ENCODE data around the gene SBK2. TPM values are rescaled to one million over a fixed set of nuclear protein-coding genes. Genes with fewer than 3 reads are reported as not detected.

The SBK2 gene
- total RNA-seq, 1 experiment from 2014 or later, result not detected

GRCh38 chr19:55483706-55484592, 53.0 kb downstream of the SBK2 start:
- Mint-ChIP-seq H3K27ac (ENCODE audit: unreplicated experiment) (peak overlapping the region; percentile 73), H3K4me1 (ENCODE audit: low read depth, unreplicated experiment) (peaks cover 13% of the 10 kb centered on the region), H3K9me3 (ENCODE audit: unreplicated experiment) (no peaks in the 10 kb centered on the region), H3K36me3 (ENCODE audit: insufficient read depth, unreplicated experiment) (peaks cover 23% of the 10 kb centered on the region), H3K4me3 (ENCODE audit: unreplicated experiment) (peak overlapping the region; percentile 76), H3K27me3 (ENCODE audit: insufficient read depth, unreplicated experiment) (no peaks in the 10 kb centered on the region)
- no peak for TF ChIP-seq CTCF (IDR thresholded peaks at IDR 0.05; ENCODE audit: insufficient read depth in 1 of 2, low read depth in 1 of 2, low read length in 1 of 2, severe bottlenecking in 1 of 2, unreplicated experiment in 1 of 2)
- no peaks in the 10 kb centered on the region for H3K27me3 ChIP-seq (replicated peaks; ENCODE audit: control insufficient read depth, insufficient read depth, low read length)
- CTCF ChIA-PET, result interaction anchor here (0.9 to 2.6 kb wide), 3 partner anchors 16 to 22 kb away, joined by 4 to 19 read pairs (median 7); partner anchors contain the start of gene ISOC2
- intact Hi-C loops (cut with micrococcal nuclease; ENCODE audit: unreplicated experiment), result no loop called here
- POLR2A ChIA-PET, result interaction anchor here (0.6 to 1.2 kb wide), 5 partner anchors 8 to 1842 kb away, joined by 3 to 22 read pairs (median 7); partner anchors contain the start of genes ISOC2, UBE2S and ZNF628
- H3K4me3 ChIP-seq (ENCODE audit: low read depth, low read length), result peak overlapping the region; percentile 90
- no peaks in the 10 kb centered on the region for H3K9me3 ChIP-seq
- H3K4me1 ChIP-seq, result 0 out of 2 replicates have a peak, but pooled peaks cover 3% of the 10 kb centered on the region
- DNase-seq, result peak in 1 of 2 experiments; percentile 39
- H3K36me3 ChIP-seq (ENCODE audit: control insufficient read depth, insufficient read depth, low read length), result no peaks in the 10 kb centered on the region; the same call in 1 of the 2 replicates
- no TSS peak for BruUV-seq (replicated peaks)

DNA sequence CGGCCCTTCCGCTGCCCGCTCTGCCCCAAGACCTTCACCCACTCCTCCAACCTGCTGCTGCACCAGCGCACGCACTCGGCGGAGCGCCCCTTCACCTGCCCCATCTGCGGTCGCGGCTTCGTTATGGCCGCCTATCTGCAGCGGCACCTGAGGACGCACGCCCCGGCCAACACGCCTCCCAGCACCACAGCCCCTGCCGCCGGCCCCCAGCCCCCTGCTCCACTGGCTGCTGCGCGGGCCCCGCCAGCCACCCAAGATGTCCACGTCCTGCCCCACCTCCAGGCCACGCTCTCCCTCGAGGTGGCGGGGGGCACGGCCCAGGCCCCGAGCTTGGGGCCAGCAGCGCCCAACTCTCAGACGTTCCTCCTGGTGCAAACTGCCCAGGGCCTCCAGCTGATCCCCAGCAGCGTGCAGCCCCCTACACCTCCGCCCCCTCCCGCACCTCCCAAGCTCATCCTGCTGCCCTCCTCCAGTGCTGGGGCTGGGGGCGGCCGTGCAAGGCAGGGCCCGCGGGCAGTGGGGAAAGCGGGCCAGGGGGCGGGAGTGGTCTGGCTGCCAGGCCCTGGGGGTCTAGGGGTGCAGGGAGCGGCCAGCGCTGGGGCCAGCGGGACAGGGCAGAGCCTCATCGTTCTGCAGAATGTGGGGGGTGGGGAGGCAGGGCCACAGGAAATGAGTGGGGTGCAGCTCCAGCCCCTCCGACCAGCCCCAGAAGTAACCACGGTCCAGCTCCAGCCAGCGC, 53.8 kb downstream of the SBK2 start:
- no peaks in the 10 kb centered on the region for H3K27me3 Mint-ChIP-seq (ENCODE audit: insufficient read depth, unreplicated experiment)
- H3K4me3 Mint-ChIP-seq (ENCODE audit: unreplicated experiment), result peak overlapping the region; percentile 42
- no peaks in the 10 kb centered on the region for H3K9me3 ChIP-seq
- H3K36me3 Mint-ChIP-seq (ENCODE audit: insufficient read depth, unreplicated experiment), result peaks cover 28% of the 10 kb centered on the region
- ChIA-PET CTCF (interaction anchor here (2.6 kb wide), 1 partner anchor 21 kb away, joined by 19 read pairs; no protein-coding TSS in a partner anchor), POLR2A (no interaction called here)
- no peak overlapping the region for H3K4me3 ChIP-seq (ENCODE audit: low read depth, low read length)
- no TSS peak for BruUV-seq (replicated peaks)
- H3K36me3 ChIP-seq (ENCODE audit: control insufficient read depth, insufficient read depth, low read length), result no peaks in the 10 kb centered on the region; the same call in 1 of the 2 replicates
- H3K4me1 ChIP-seq, result 0 out of 2 replicates have a peak, but pooled peaks cover 3% of the 10 kb centered on the region
- H3K4me1 Mint-ChIP-seq (ENCODE audit: low read depth, unreplicated experiment), result peaks cover 21% of the 10 kb centered on the region
- intact Hi-C loops (cut with micrococcal nuclease; ENCODE audit: unreplicated experiment), result no loop called here
- no peaks in the 10 kb centered on the region for H3K9me3 Mint-ChIP-seq (ENCODE audit: unreplicated experiment)
- no peak for TF ChIP-seq CTCF (IDR thresholded peaks at IDR 0.05; ENCODE audit: insufficient read depth in 1 of 2, low read depth in 1 of 2, low read length in 1 of 2, severe bottlenecking in 1 of 2, unreplicated experiment in 1 of 2)
- no peak for DNase-seq
- H3K27ac Mint-ChIP-seq (ENCODE audit: unreplicated experiment), result peak overlapping the region; percentile 73
- H3K27me3 ChIP-seq (replicated peaks; ENCODE audit: control insufficient read depth, insufficient read depth, low read length), result no peaks in the 10 kb centered on the region
